Hepatocyte (in vitro differentiated cells): ENCODE data around the gene METAP1D.

Experiments used
- EZH2phosphoT487 ChIP-seq: fragments of 200-600 bp; sonication (generic); IDR thresholded peaks from one replicate; pipeline ENCODE4 v1.6.1; 2018; ENCODE audit warnings: antibody characterized with exemption, mild to moderate bottlenecking, low read depth, moderate library complexity; ENCODE audit not compliant: unreplicated experiment, severe bottlenecking
- TF ChIP-seq, protein P1 (sequence below): fragments of 200-600 bp; sonication (generic); IDR thresholded peaks from 2 replicates; pipeline ENCODE4 v1.5.1; 2016; ENCODE audit warnings: antibody characterized with exemption, mild to moderate bottlenecking; ENCODE audit not compliant: poor library complexity

DNA sequence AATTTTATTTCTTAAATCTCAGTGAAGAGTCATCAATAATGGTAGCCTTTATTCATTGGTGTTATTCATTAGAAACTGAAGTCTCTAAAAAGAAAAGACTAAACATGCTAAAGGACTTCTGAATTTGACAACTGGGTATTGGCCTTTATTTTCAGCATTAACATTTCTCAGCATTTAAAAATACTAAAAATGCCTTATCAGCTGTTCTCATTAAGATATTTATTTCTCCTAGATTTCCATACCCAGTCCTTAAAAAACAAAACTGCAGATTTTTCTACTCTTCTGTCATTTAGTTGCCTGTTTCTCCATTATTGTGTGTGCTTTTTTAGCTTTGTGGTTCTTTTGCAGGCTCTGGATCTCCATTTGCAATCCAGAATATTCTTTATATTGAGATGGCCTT is 31.2 kb upstream of the METAP1D start:
- TF ChIP-seq, protein P1, sequence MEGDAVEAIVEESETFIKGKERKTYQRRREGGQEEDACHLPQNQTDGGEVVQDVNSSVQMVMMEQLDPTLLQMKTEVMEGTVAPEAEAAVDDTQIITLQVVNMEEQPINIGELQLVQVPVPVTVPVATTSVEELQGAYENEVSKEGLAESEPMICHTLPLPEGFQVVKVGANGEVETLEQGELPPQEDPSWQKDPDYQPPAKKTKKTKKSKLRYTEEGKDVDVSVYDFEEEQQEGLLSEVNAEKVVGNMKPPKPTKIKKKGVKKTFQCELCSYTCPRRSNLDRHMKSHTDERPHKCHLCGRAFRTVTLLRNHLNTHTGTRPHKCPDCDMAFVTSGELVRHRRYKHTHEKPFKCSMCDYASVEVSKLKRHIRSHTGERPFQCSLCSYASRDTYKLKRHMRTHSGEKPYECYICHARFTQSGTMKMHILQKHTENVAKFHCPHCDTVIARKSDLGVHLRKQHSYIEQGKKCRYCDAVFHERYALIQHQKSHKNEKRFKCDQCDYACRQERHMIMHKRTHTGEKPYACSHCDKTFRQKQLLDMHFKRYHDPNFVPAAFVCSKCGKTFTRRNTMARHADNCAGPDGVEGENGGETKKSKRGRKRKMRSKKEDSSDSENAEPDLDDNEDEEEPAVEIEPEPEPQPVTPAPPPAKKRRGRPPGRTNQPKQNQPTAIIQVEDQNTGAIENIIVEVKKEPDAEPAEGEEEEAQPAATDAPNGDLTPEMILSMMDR = no peak
- no peak for TF ChIP-seq EZH2phosphoT487
